Dedifferentiated amniotic fluid mesenchymal stem cell (primary cell): ENCODE measurements around the gene TRIO.
A peak's percentile ranks its signal among the peaks of the same experiment; 100 is the strongest.

ENCODE experiments used
- DNase-seq: peaks from one replicate; pipeline ENCODE4 v3.0.0-alpha.2; 2016; ENCODE audit errors: extremely low spot score

The TRIO gene

DNA sequence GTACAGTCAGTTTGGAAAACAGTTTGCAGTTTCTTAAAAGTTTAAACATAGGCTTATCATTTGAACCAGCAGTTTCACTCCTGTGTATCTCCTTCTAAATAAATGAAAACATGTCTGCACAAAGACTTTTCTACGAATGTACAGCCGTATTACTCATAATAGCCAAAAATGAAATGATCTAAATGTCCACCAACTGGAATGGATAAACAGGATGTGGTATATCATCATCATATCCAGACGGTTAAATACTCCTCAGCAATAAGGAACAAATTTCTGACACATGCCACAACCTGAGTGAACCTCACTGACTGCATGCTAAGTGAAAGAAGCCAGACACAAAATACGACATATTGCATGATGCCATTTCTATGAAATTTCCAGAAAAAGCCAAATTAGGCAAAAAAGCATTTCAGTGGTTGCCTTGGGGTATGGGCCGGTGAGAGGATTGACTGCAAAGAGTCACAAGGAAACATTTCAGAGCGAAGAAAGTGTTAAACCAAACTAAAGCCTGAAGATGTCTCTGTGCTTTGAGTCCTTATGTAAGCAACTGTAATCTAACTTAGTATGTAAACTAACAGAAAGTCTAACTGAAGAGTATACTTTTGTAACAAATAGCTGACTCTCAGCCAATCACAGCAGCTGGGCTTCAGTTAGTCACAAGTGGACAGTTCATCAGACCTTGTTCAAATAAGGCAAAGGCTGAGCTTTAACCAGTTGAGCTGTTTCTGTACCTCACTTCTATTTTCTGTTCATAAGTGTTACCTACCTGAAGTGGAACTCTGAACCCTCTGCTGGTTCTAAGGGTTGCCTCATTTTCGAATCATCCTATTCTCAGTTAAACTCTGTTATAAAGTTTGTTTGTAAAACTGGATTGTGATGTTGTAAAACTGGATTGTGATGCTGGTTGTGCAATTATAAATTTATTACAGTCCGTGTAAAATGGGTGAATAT, 65.2 kb downstream of the TRIO start:
- peak; percentile 79 for DNase-seq

DNA sequence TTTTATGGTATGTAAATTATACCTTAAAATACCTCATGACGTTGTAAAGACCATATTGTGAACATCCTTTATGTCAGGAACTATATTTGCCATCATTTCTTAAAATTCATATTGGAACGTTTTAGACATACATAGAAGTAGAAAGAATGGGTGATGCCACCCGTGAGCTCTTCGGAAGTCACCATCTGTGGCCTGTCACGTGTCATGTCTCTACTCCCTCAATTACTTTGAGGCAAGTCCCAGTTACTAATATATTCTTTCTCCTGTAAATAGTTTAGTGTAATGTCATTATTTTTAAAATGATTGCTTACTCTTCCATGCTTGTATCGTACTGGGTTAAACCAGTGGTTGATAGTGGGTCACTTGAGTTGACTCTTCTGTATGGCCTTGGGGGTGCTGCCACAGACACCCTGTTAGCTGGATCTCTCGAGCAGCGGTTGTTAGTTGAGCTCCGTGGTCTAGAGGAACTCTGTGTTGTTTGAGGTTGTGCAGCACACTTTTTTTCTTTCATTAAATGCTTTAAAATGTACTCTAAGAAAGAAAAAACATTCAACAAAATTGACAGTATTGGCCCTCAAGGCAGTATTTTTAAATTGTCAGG, 66.2 kb downstream of the TRIO start:
- DNase-seq: no peak

DNA sequence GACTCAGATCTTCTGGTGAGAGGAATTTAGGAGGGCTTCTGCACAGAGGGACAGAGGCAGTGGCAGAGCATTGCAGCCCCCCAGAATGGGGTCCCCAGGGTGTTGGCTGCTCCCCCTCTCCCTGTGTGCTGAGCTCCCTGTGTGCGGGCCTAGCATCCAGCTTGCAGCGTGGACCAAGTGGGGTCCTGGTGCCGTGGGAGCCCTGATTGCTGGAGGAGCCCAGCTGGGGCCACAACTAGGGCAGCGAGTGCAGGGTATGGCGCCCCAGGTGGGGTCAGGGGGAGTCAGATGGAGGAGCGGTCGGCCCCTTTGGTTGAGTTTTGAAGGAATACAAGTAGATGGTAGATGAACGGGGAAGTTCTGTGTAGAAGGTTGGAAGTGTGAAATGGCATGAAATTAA, 66.7 kb downstream of the TRIO start:
- DNase-seq: no peak

DNA sequence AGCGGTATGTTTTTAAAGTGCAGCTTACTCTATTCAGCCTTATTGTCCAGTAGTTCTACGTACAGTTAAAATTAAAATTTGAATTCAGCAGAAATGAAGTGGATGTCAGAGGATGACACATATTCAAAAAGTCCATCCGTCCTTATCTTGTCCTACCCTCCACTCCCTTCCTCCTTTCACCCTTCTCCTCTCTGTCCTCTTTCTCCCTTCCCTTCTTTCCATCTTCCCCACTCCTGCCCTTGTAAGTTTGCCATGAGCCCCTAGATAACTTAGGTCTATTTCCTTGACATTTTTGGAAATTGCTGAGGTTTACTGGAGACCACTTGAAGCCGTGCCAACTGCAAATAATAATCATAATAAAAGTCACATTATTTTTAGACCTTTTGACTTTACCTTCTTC, 67.6 kb downstream of the TRIO start:
- DNase-seq: no peak

- DNase-seq: no peak
These were observed 69.0 kb downstream of the TRIO start for GRCh38 chr5:14211818-14212803.

GRCh38 chr5:14212838-14213237, 69.7 kb downstream of the TRIO start:
- no peak for DNase-seq

DNA sequence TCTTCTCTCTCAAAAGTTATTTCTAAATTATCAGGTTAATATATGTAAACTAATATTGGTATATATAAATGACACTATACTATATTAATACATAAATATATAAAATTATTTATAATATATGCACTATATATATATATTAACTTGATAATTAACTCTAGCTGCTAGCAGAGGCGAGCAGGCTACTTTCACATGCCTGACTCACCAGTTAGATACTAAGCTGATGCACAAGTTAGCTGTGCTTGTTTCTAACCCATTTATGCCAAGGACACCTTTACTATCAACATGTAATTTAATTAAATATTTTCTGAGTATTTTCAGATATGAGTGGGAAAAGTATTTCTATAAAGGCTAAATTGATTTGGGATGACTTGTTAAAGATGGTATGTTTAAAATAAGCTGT, 70.1 kb downstream of the TRIO start:
- no peak for DNase-seq

DNA sequence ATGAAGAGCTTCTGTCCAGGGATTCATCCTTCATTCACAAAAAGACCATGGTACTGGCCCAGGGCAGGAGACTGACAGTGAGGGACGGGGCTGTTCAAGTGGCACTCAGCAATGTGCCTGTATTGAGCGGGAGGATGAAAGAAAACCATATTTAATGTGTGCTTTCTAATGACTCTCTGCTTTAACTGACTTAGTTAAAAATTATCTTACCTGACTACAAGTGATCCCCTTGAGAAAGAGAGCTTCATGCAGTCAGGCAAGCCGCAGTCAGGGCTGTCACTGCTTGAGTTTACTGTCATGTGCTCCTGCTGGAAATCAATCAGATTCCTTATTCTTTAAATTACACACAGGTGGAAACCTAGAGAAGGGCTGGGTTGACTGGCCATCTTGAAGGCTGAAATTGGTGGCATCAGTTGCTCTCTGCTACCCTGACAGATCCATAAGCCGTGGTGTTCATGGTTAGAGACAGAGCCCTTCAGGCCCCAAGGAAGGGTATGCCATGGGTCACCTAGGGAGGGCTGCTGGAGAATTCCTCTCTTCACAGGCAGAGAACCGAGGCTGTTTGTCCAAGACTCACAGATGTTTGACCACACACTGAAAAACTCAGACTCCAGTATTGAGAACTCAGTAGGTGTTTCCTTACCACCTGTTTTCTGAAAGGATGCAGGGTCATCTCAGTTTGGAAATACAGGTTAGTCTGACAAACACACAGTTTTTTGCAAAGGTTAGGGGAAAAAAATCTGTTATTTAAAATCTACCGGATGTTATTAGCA, 70.9 kb downstream of the TRIO start:
- DNase-seq: no peak

GRCh38 chr5:14215901-14216300, 72.8 kb downstream of the TRIO start:
- no peak for DNase-seq

DNA sequence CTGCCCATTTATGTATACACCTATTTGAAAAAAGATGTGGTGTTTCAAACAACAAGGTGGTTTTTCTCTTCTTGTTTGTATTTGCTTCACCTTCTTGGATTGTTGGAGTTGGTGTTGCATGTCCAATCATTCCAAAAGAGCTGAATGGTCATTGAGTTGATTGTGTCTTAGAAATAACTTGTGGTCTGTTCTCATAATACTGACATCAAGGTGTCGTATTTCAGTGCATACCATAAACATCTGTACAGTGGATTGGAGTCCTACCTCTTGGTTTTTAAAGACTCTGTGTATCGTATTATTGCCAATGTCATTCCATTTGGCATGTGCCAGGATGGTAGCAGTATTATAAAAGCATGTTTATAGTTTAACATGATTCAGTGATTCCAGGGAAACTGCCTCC, 73.2 kb downstream of the TRIO start:
- DNase-seq: no peak

DNA sequence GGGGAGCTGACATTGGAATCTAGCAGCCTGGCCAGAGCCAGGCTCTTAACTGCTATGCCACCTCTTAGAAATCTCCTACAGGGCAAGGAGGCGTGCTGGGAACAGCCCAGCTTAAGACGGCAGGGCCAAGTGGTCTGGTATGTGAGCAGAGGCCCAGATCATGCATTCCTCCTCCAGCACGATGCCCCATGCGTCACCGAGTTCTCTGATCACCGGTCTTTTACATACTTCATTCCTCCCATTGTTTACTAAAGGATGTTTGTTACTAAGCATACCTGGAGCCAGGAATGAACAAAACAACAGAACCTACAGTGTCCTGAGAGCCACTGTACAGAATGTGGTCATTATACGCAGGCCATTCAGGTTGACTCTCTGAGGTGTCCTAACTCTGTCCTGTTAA, 73.8 kb downstream of the TRIO start:
- no peak for DNase-seq

DNA sequence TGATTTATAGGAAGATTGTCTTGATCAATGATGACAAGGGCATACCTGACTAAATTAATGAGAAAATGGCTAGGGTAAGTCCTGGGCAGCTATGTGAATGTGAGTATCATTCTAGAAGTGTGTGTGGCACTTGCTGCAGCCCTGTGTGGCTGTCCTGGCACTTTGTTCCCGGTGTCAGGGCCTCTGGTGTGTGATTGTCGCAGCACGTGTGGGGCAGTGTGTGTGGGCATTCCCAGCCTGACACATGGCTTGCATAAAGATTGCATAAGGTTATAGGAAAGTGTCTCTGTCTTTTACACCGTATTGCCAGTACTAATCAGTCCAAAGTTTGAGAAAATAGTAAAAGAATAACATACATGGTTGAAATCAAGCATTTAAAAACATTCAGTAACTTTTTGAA, 74.4 kb downstream of the TRIO start:
- no peak for DNase-seq

- DNase-seq: no peak
These were observed 74.9 kb downstream of the TRIO start for GRCh38 chr5:14218011-14218410.

DNA sequence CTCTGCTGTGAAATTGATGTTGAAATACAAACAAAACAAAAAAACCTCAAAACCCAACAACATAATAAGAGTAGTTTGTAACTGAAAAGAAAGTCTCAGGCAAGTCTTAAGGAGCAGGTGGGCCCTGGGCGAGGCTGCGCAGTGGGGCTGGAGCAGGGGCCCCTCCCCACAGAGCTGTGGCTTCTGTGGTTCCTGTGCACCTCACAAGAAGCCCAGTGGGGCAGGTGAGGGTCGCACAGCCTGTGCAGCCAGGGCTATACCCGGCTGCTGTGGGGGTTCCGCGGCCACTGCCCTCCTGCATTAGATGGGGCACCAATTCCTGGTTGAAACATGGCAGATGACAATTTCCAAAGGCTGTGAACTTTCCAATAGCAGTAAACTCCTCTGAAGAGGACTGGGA, 75.3 kb downstream of the TRIO start:
- no peak for DNase-seq

DNA sequence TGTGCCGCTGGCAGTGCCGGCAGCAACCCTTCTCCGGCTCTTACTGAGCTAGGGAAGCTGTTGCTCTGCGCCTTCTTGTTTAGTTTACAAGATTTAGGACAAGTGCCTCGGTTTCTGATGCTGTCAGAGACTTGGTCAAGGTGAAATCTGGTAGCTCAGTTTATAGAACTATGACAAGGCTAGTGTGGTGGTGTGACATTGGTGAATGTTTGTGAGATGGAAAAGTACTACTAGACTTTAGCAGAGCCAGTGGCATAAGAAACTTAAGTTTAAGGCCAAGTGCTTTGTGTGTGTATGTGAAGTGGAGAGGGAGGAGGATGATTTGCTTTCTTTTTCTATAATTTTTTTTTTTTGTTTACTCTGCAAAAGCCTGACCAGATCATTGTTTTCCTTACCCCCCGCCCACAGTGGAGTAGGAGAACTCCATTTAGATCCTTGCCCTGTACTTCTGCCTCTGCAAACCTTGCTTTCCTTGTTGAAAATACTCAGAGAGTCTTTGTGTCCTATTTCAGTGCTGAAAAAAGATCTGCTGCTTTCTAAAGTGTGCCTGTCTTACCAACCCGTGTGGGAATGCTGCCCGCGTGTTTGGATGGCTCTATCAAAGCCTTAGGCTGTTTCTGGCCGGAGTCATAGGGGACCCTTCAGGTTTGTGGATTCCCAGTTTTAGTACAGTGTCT, 75.9 kb downstream of the TRIO start:
- DNase-seq: no peak

DNA sequence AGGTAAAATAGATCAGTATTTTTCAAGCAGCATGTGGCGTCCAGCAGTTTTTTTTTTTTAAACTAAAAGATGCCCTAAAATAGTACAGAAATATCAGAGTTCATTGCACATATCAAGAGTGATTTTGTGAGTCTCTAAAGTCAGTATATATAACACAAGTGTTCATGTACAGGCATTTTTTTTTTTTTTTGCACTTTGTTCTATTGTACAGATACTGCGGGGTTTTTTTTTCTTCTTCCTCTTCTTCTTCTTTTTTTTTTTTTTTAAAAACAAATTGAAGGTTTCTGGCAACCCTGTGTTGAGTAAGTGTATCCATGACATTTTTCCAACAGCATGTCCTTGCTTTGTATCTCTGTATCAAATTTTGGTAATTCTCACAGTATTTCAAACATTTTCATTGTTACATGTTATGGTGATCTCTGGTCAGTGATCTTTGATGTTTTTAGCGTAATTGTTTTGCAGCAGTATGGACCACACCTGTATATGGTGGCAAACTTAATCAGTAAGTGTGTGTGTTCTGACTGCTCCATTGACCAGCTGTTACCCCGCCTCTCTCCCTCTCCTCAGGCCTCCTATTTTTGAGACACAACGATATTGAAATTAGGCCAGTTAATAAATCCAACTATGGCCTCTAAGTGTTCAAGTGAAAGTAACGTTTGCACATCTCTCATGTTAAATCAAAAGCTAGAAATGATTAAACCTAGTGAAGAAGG, 76.8 kb downstream of the TRIO start:
- DNase-seq: no peak

GRCh38 chr5:14220642-14221041, 77.5 kb downstream of the TRIO start:
- DNase-seq: no peak

DNA sequence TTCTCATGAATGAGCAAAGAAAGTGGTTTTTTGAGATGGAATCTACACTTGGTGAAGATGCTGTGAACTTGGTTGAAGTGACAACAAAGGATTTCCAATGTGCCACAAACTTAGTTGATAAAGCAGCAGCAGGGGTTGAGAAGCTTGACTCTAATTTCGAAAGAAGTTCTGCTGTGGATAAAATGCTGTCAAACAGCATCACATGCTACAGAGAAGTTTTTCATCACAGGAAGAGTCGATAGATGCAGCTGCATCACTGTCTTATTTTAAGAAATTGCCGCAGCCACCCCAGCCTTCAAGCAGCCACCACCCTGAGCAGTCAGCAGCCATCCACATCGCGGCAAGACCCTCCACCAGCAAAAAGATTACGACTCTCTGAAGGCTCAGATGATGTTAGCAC, 78.6 kb downstream of the TRIO start:
- DNase-seq: no peak

- no peak for DNase-seq
These were observed 79.1 kb downstream of the TRIO start for GRCh38 chr5:14222206-14222605.

DNA sequence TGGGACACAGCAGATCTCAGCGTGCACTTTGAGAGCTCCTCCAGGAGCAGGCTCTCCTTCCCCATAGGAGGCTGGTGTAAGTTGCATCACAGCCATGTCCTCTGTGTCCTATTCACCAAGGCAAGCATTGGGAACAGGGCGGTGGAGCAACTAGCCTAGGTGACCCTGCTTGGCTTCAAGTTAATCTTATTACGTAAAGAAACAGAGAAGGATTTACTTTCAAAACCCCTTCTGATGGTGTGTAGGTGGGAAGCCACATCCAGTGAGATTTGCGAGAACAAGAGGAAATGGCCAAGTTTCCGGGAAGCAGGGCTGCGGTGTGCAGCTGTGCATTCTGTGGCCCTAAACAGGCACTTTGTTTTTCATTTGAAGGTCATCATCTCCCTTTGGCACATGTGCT, 80.2 kb downstream of the TRIO start:
- no peak for DNase-seq
